ENCODE data around the gene SLC45A1. TPM values are rescaled to one million over a fixed set of nuclear protein-coding genes. Genes with fewer than 3 reads are reported as not detected.

The SLC45A1 gene

Small RNA genes lying within 50 kb of the gene (small RNA-seq; reads per million reads assigned to genes)
- gene RF00019 (ENCODE audit: insufficient read depth) (not detected), gene RNU6-991P (ENCODE audit: insufficient read depth) (not detected)

All from neuronal stem cell (in vitro differentiated cells).